NCI-H510A treated with DMSO at 0.1 percent for 48 hours (cell line): ENCODE results near the gene GALNT2.

Source experiments
- DNase-seq: peaks from one replicate; lab custom pipeline; 2025; lab: John Stamatoyannopoulos, UW

Gene GALNT2

DNA sequence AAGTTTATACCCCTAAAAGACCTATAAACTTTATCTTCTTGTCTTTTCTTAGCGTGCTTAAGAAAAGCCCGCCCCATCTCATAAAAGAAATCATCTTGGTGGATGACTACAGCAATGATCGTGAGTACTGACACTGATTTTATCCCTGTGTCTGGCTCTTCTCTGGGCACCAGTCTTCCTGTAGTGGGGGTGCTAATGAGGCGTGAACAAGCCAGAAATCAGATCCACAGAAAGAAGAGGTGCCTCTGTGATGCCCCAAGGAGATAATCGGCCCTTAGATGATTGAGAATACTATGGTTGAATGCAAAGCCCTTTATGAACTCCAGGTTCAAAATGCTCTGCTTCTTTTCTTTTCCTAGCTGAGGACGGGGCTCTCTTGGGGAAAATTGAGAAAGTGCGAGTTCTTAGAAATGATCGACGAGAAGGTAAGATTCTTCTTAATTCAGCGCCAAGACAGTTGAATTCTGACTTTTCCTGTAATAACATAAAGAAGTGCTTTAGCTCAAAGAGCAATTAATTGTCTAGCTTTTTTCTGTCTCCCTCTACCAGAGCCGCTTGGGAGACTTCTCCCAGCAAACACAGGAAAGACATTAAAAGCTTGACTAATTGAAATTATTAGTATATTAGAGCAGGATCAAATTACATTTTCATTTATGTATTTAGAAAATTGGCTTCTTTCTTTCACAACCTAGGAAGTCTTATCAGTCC, 169.4 kb downstream of the GALNT2 start:
- no peak for DNase-seq

DNA sequence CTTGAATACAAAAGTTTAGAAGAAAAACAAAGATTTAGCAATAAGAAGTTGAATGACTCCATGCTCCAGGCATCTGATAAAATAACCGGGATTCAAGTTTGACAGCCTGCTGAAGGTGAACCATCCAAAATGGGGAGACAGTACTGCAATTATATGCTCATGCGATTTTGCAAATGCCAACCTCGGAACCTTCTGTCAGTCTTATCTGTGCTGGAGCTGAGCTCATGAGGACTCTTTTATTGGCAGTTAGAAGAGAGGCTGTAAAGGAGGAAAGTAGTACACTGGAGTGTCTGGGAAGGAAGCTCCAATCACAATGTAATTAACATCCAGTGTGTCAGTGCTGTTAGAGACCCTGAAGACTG, 170.0 kb downstream of the GALNT2 start:
- DNase-seq: no peak

DNA sequence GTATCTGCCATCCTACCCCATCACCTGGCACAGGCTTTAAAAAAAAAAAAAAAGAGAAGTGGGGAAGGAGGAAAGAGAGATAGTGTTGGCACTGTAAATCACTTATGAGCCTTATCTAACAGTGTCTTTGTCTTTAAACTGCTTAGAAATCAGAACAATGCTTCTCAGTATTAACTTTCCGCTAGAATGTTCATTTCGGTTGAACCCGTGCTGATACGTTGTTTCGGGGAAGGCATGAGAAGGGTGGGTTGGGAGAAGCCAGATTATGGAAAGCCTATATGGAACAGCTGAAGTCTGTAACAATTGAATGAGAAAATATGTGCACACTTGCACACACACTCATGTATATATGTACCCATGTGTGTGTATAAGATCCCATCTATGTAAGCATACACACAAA, 170.8 kb downstream of the GALNT2 start:
- DNase-seq: no peak

DNA sequence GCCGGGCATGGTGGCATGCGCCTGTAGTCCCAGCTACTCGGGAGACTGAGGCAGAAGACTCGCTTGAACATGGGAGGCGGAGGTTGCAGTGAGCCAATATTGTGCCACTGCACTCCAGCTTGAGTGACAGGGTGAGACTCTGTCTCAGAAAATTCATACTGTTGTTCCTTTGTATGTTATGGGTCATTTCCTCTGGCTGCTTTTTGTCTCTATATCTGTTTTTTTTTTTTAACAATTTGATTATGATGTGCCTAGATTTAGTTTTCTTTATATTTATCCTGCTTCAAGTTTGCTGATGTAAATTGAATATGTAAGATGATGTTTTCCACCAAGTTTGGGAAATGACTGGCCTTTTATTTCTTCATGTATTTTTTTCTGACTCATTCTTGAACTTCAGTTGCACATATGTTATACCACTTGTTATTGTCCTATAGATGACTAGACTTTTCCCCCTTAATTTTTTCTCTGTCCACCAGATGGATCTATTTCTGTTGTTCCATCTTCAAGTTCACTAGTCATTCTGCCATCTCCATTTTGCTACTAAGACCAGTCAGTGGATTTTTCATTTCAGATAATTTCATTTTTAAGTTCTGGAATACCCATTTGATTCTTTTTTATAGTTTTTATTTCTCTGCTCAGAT, 173.5 kb downstream of the GALNT2 start:
- DNase-seq: no peak

DNA sequence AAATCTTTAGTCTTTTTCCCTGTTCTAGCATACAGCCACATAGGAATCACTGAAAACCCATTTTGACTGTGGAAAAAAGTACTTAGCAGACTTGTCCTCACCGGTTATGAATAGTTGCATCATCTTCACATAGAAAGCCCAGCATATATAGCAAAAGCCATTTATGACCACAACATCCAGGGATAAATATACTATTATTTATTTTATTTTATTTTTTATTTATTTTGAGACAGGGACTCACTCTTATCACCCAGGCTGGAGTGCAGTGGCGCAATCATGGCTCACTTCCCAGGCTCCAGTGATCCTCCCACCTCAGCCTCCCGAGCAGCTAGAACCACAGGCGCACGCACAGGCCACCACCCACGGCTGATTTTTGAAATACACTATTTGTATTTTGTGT, 175.3 kb downstream of the GALNT2 start:
- no peak for DNase-seq

- no peak for DNase-seq
Measured at GRCh38 chr1:230243146-230243545, 176.1 kb downstream of the GALNT2 start.

- no peak for DNase-seq
Measured at GRCh38 chr1:230243583-230244353, 176.7 kb downstream of the GALNT2 start.

DNA sequence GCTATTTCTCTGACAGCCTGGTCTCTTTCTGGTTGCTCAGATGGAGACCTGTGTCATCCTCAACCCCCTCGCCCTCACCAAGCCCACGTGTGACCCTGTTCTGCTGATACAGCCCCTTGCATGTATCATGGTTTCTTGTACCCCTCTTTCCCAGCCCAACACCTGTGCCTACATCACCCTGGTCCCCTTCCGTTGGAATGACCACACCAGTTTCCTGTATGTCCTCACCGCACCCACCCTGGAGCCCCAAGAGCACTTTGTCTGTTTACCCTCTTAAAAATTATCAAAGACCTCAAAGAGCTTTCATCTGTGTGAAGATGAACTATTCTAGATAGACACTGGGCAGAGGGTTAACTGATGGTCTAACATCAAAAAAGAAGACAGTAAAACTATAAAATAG, 179.5 kb downstream of the GALNT2 start:
- DNase-seq: no peak

DNA sequence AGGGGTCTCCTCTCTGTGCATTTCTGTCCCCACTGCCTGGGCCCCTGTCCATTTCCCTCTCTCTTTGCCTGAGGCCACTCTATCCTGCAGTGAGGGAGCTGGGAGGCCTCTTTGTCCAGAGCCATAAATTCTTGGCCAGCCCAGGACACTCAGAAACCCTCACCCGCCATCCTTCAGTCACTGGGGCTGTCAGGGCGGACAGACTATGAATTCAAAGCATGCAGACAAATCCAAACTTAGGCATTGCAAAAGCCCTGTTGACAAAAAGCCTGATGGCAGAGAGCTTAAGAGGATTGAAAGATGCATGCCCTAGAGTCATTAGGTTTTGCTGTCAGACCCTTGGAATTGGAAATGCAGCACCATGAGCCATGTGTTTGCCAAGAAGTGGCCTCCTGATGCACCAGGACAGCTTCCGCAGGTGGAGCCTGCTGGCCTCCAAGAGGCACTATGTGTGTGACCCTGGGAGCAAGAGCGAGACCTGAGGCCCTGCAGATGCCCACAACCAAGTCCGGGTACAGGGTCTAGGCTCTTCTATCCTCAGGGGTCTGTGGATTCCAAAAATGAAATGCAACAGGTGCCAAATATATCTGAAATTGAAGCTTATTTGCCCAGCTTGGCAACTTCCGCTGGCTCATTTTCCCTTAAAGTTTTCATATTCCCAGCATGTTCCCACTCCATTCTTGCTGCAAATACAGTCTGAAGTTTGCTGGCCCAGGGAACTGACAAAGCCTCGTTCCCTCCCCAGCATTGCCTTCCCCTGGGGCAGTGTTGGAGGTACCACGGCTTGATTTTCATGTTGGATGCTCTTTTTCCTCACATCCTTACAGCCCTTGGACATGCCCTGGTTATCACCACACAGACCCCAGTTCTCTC, 181.2 kb downstream of the GALNT2 start:
- no peak for DNase-seq

DNA sequence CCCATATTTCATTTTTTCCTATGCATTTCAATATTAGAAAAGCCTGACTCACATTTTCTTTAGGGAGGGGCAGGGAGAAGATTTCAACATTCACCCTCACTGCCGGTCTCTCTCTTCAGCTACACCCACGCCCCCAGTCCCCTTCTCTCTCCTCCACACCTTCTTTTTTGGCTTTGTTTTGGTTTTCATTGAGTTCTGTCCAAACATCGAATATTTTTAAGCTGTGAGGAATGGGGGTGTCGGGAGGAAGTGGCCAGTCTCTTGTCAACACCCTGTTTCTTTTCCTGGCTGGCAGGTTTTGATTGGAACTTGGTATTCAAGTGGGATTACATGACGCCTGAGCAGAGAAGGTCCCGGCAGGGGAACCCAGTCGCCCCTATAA, 181.8 kb downstream of the GALNT2 start:
- DNase-seq: no peak

DNA sequence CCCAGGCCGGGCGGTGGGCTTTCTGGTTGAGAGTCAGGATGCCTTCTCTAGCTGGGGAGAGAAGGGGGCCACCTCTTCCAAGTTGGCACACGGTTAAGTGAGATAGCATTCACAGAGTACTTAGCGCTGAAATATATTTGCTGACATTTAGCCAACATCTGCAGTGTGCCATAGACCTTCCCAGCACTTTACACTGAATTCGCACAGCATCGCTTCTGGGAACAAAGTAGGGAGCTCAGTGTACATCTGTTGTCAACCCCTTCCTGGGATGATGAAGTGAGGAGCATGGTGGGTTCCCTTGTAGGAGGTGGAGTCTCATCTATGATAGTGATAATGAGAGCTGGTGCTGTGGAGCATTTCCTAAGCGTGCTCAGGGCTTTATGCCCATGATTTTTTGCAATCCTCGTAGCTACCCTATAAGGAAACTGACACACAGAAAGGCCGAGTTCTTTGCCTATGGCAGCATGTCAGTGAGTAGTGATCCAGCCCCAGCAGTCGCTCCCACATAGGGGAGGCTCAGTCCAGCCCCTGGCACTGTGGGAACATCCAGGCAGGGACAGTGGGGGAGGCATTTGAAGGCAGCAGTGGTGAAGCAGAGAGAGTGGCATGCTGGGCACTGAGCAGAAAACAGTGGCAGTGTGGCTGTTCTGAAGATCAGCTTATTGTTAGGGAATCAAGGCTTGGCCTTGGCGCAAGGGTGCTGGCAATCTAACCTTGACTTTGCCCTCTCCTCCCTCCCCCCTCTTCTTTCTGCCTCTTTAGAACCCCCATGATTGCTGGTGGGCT, 182.8 kb downstream of the GALNT2 start:
- DNase-seq: no peak

GRCh38 chr1:230250666-230251065, 183.6 kb downstream of the GALNT2 start:
- no peak for DNase-seq

GRCh38 chr1:230251644-230252191, 184.7 kb downstream of the GALNT2 start:
- no peak for DNase-seq

- no peak for DNase-seq
Measured at GRCh38 chr1:230253150-230253549, 186.1 kb downstream of the GALNT2 start.

GRCh38 chr1:230254265-230254664, 187.2 kb downstream of the GALNT2 start:
- DNase-seq: no peak

- no peak for DNase-seq
Measured at GRCh38 chr1:230255116-230255515, 188.1 kb downstream of the GALNT2 start.

- DNase-seq: no peak
Measured at GRCh38 chr1:230255991-230256390, 189.0 kb downstream of the GALNT2 start.

DNA sequence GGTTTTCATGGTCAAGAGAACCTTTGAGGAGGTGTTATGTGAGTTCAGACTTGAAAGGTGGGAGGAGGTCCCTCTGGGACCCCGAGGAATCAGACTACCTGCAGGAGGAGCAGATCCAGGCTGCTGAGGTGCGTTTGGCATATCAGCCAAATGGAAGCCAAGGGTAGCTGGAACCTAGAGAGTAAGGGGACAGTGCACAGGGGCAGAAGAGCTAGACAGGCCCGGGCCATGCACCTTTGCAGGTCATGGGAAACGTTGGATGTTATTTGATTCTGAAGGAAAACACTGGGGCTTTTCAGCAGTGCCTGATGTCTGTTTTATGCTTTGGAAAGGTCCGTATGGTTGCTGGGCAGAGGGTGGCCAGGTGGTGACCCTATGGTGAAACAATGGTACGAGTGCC, 189.9 kb downstream of the GALNT2 start:
- DNase-seq: no peak

- no peak for DNase-seq
Measured at GRCh38 chr1:230259621-230260020, 192.6 kb downstream of the GALNT2 start.

DNA sequence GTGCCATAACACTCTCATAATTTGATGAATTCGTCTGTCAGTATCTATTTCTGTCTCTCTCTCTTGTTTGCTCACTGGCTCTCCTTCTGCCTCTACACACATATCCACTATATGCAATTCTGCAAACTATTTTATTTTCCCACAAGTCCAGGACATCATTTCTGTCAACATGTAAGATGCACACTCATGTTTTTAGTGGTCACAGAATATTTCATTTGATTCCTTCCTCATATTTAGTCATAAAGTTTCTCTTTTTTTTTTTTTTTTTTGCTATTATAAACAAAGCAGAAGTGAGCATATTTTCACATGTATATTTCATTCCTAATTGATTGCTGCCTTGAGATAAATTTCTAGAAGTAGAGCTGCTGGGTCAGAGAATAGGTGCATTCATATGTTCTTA, 193.8 kb downstream of the GALNT2 start:
- no peak for DNase-seq
